ENCODE data around the gene CACNA1H.
"Not testable (repeated sequence)": the region's sequence is repeated elsewhere in the genome, so short reads cannot be mapped to it uniquely, and the experiment has no call there.

The CACNA1H gene

GRCh38 chr16:1262210-1262845 lies 109.4 kb downstream of the CACNA1H start:
- in situ Hi-C loops (cut with MboI; ENCODE audit: low sequenced_read_pairs) = no loop called here

GRCh38 chr16:1262846-1263221 lies 109.9 kb downstream of the CACNA1H start:
- in situ Hi-C loops (cut with MboI; ENCODE audit: low sequenced_read_pairs) = no loop called here

- in situ Hi-C loops (cut with MboI; ENCODE audit: low sequenced_read_pairs) = no loop called here
Observed at GRCh38 chr16:1263591-1264344, 110.9 kb downstream of the CACNA1H start.

- in situ Hi-C loops (cut with MboI; ENCODE audit: low sequenced_read_pairs) = no loop called here
Observed at GRCh38 chr16:1264345-1265089, 111.6 kb downstream of the CACNA1H start.

- in situ Hi-C loops (cut with MboI; ENCODE audit: low sequenced_read_pairs) = no loop called here
Observed at GRCh38 chr16:1265090-1265630, 112.3 kb downstream of the CACNA1H start.

- in situ Hi-C loops (cut with MboI; ENCODE audit: low sequenced_read_pairs) = no loop called here
Observed at GRCh38 chr16:1265826-1266225, 112.9 kb downstream of the CACNA1H start.

- in situ Hi-C loops (cut with MboI; ENCODE audit: low sequenced_read_pairs) = not testable (repeated sequence)
Observed at GRCh38 chr16:1269418-1269817, 116.5 kb downstream of the CACNA1H start.

- in situ Hi-C loops (cut with MboI; ENCODE audit: low sequenced_read_pairs) = no loop called here
Observed at GRCh38 chr16:1271380-1271723, 118.4 kb downstream of the CACNA1H start.
